Renal pelvis (tissue), 4 donors: ENCODE results near the gene NPC1L1. TPM values are rescaled to one million over a fixed set of nuclear protein-coding genes. Genes with fewer than 3 reads are reported as not detected.
A peak's percentile ranks its signal among the peaks of the same experiment; 100 is the strongest.
"Not testable (repeated sequence)": the region's sequence is repeated elsewhere in the genome, so short reads cannot be mapped to it uniquely, and the experiment has no call there.

Experiments used
- DNase-seq: peaks from one replicate; pipeline ENCODE4 v3.0.0-alpha.2; 2013
- polyA plus RNA-seq, 3 donors: library from polyadenylated mRNA; unstranded; fragments of 120-200 nt; gene quantifications; one replicate each; pipeline ENCODE4 v1.2.1, GENCODE V29; 2013; ENCODE audit not compliant: insufficient read length in 3 of 3

NPC1L1 gene
- polyA plus RNA-seq, 3 donors = 4.0 to 4.3 (median 4.2) TPM

DNA sequence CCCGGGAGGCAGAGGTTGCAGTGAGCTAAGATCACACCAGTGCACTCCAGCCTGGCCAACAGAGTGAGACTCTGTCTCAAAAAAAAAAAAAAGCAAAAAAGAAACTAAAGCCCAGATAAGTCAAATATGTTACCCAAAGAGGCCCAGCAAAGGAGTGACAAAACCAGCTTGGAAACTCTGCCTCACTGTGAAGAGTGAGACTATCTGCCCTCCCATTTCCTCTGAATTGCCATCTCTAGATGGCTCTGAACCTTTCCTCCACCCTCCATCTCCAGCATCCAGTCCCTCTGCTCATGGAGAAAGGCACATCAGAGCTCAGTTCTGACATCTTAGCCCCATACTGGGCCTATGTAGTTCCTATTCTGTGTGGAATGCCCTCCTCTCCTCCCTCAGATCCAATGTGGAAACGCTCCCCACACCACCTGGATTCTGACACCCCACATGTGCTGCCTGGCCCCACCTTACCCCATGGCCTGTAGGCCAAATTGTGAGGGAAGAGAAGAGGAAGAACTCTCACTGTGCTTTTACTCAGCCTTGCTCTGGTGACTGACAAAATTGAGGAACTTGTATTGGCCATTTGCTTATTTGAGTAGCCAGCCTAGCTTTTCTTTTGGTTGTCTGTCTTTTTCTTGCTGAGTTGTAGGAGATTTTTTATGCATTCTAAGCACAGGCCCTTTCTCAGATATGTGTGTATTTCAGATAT lies 32.7 kb downstream of the NPC1L1 start:
- no peak for DNase-seq

DNA sequence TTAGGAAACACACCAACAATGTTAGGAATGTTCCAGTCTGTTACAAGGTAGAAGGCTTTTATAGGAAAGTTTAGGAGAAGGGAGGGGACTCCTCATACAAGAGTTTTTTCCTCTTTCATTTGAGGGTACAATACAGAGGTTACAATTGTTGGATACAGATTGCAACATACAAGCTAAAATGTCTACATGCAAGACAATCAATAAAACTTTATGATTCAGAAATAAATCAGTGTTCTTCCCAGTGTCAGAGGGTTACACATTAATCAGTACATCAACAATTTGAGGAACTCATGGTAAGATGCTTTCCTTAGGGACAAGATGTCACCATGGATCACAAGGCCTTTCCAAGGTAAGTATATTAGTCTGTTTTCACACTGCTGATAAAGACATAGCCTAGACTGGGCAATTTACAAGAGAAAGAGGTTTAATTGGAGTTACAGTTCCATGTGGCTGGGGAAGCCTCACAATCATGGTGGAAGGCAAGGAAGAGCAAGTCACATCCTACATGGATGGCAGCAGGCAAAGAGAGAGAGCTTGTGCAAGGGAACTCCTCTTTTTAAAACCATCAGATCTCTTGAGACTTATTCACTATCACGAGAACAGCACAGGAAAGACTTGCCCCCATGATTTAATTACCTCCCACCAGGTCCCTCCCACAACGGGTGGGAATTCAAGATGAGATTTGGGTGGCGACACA lies 34.4 kb downstream of the NPC1L1 start:
- DNase-seq = not testable (repeated sequence)

DNA sequence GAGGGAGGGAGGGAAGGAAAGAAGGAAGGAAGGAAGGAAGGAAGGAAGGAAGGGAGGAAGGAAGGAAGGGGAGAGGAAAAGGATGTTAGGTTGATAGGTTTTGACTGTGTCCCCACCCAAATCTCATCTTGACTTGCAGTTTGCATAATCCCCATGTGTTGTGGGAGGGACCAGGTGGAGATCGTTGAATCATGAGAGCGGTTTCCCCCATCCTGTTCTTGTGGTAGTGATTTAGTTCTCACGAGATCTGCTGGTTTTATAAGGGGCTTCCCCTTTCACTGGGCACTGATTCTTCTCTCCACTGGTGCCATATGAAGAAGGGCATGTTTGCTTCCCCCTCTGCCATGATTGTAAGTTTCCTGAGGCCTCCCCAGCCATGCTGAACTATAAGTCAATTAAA lies 35.5 kb downstream of the NPC1L1 start:
- no peak for DNase-seq

DNA sequence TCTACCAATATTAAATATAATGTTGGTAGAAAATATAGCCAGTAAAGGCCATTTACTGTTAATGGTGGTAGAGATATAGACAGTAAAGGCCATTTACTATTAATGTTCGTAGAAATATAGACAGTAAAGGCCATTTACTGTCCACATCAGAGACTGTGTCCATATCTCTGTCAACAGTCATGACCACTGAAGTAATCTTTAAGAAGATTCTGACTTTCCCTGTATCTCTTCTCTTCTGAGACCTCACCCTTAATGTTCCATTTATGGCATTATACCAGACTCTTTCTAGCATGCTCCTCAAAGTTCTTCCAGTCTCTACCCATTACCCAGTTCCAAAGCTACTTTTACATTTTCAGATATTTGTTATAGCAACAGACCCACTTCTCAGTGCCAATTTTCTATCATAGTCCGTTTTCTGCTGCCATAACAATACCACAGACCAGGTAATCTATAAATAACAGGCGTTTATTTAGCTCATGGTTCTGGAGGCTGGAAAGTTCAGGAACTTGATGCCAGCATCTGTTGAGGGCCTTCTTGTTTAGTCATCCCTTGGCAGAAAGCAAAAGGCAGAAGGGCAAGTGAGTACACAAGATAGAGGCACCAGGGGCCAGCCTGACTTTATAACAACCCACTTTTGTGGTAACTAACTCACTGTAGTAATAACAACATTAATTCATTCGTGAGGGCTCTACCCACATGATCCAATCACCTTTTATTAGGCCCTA lies 42.7 kb downstream of the NPC1L1 start:
- DNase-seq = no peak

DNA sequence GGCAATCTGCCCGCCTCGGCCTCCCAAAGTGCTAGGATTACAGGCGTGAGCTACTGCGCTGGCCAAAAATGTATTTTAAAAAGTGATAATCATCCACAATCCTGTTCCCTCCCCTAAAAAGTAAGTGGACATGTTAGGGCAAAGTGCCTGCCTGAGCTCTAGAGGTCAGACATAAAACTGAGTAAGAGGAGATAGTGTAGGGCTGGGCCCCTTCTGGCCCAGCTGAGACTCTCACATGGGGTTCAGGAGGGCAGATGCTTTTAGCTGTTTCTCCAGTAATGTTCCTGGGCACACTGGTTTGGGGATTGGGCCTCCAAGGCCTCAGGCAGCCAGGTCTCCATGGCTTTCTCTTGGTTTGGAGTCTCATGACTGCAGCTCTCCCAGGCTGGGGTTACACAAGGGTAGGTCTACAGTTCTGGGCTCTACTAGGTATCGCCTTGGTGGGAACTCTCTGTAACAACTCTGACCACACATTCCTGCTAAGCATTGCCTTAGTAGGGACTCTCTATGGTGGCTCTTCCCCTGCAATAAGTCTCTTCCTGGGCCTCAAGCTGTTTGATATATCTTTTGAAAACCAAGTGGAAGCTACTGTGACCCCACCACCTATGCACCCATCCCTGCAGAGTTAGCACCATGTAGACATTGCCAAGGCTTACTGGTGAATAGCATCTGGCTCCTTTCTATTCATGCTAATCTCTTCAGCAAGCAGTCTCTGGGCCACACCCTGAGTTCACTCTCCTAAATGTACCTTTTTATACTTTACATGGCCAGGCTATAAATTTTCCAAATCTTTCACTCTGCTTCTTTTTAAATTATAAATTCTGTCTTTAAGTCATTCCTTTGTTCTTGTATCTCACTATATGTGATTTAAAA lies 43.7 kb downstream of the NPC1L1 start:
- no peak for DNase-seq

DNA sequence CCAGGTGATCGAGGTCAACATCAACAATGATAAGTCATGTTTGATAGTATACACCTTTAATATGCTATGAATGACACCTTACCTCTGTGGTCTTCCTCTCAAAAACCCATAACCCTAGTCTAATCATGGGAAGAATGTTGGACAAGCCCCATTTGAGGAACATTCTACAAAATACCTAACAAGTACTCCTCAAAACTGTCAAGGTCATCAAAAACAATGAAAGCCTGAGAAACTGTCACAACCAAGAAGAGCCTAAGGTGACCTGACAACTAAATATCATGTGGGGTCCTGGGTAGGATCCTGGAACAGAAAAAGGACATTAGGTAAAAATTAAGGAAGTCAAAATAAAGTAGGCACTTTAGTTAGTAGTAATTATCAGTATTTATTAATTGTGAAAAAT lies 44.7 kb downstream of the NPC1L1 start:
- no peak for DNase-seq

DNA sequence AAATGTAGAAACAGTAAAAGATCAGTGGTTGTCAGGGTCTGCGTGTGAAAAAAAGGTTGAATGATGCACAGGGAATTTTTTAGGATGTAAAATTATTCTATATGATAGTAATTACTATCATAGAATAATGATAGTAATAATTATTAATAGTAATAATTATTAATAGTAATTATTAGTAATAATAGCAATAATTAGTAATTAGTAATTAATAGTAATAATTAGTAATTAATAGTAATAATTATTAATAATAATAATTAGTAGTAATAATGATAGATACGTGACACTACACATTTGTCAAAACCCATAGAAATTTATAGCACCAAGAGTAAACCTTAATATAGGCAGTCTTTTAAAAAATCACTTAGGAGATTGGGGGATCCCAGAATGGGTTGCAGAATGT lies 46.2 kb downstream of the NPC1L1 start:
- DNase-seq = no peak

DNA sequence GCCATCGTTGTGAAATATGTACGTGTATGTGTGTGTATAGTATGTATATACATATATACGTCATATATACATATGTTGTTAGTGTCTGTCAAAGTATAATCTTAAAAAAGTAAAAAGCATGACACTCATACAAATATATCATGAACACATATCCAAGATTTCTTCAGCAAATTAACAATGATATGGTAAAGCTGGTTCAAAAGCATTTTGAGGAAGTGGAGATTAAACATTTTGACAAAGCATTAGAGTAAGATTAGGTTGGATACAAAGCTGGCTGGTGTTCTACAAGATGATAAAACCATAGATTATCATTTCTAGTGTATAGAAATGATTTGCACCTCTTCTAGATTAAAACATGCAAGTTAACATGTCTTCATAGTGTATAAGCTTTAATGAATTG lies 49.9 kb downstream of the NPC1L1 start:
- no peak for DNase-seq

DNA sequence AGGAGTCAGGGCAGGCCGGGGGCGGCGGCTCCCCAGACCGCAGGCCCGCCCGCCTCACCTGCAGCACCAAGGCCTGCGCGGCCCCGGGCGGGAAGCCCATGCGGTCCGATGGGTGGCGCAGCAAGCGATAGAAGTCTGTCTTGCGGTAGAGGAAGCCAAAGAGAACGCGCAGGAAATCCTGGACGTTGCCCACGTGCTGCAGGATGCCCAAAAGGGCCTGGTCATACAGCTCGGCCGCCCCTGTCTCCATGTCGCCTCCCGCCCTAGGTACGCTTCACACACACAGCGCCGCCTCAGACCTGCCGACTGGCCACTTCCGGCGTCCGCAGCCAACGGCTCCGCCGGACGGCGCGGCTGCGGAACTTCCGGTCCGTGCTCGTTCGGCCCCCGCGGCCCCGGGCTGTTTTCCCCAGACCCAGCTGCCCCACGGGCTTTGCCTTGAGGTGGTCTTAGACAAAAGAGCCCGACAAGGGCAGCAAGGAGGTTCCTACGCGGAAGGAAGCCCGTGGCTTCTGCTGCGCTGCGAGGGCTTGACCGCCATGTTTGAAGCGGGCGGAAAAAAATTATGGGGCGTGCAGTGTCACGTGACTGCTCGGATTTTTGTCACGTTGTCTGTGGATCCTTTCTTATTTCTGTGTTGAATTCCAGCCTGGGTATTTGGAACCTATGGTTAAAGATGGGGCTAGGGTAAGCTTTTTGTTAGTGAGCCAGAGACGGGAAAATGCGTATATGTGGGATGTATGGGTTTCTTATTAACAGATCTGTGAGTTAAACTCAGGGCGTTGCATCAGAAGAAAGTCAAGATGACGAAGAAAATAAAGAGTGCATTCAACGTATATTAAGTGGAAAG lies 50.6 kb downstream of the NPC1L1 start, which contains the start of gene NUDCD3:
Gene NUDCD3 (minus strand): TSS at position 308 of the 850 bp plus-strand sequence. CDS start 58 bp downstream, at position 250.
- DNase-seq = peak; percentile 89

DNA sequence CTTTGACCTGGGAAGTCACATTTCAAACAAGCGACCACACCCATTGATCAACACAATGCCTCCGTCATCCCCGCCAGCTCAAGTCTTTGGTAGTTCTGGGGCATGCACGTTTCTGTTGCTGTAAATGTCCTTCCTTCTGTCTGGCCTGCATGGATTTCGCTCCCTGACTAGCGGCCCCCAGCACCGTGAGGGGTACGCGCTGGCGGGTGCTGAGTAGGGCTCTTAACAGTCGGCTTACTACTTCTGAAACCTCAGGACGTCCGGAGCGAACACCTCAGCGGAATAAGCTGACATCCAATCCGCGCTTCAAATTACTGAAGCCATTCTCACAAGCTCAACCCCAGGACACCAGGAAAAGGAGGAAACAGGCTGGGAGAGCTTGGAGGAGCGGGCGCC lies 51.2 kb downstream of the NPC1L1 start:
- DNase-seq = peak; percentile 4

DNA sequence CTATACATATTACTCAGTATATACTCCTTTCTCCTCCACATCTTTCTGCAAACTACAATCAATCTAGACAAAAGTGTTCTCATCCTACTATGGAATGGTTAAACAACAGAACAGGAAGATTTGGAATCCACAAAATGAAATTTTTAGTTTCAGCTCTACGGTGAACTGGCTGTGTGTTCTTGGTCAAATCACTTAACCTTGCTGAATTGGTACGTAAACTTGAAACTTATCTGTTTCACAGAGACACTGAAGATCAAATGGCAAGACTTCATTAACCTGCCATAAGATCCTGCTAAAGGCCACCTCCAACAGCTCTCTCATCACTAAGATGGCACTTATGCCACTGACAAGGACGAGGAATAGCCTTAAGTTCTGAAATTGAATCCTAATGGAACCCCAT lies 52.2 kb downstream of the NPC1L1 start:
- DNase-seq = no peak

DNA sequence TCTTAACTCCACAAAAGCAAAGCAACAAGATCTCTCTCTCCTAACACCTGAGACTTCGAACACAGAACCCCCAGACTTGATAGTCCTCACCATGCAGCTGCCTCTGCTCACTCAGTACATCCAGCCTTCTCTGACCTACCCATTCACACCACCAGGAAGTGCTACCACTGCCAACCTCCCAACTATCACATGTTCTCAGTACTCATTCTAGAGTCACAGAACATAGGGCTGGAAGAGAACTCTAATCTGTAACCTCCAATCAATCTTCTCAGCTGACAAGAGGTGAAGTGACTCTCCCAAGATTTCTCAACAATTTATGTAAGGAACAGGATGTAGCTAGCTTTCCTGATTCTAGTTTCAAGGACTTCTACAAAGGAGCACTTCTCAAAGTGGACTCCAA lies 54.4 kb downstream of the NPC1L1 start:
- no peak for DNase-seq

DNA sequence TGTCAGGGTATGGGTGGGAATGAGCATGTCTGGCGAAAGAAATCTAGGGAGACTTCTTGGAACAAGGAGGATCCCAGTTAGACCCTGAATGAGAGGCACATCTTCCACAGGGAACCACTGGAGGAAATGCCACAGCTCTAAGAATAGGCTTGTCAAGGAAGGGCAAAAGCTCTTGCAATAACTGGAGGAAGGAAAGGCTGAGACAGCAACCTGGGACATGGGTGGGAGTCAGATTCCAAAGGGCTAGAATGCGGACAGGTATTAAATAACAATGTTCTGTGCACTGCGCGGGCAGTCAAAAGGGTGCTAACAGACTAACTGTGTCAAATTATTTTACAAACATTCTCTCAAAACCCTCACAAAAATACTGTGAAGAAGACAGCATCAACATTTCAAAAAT lies 55.1 kb downstream of the NPC1L1 start:
- no peak for DNase-seq

DNA sequence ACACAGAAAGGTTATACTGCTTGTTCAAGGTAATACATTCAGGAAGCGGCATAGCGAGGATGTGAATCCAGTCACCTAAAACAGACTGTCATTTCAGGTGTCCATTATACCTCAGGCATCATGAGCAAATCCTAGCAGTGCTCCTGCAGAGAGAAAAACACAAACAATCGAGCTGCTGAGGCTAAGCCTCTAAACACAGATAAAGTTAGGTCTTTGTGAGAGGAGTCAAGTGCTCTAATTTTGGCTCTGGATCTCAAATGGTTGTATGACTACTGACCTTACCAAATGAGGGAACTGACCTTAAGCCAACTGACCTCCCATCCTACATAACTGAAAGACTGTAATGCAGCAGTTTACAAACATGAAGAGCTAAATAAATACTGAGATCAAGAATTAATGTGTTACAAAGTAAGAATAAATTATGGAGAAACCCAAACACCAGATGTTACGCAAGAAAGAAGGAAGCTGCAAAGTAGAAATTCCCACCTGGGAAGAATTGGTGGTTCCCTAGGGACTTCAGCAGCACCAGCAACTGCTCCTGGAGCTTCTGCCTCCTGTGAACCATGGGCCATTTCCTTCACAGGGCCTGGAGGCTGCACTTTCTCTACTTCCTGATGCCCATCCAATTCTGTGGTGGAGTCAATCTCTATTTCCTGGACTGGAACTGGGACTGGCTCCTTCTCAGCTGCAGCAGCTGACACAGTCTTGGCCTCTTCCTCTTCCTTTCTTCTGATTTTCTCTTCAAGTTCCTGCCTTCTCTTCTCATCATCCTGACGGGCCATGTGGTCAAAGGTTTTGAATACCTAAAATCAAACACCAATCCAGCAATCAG lies 56.4 kb downstream of the NPC1L1 start:
- DNase-seq = no peak

DNA sequence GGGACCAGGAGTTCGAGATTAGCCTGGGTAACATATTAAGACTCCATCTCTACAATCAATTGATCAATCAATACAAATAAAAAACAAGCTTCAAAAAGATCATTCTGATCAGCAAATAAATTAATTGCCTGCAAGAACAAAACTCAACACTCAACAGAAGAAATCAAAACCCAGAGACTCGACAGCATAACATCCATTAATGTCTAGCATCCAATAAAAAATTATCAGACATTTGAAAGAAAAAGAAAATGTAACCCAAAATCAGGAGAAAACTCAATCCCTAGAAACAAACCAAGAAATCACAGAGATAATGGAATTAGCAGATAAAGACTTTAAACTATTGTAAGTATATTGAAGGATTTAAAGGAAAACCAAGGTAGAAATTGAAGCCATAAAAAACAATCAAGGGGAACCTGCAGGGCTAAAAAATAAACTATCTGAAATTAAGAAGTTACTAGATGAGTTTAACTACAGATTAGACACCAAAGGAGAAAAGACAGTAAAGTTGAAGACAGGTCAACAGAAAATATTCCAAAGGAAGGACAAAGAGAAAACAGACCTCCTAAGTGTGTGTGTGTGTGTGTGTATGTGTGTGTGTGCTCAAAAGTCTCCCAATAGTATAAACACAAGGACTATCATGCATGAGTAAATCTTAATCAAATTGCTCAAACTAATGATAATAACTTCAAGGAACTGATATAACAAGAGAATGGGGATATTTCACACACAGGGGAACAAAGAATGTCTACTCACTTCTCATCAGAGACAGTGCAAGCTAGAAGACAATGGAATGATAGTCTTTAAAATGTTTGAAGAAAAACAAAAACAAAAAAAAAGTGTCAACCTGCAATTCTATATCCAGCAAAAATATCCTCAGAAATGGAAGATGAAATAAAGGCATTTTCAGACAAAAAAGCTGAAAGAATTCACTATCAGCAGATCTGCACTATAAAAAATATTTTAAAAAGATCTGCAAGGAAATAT lies 58.3 kb downstream of the NPC1L1 start:
- no peak for DNase-seq

DNA sequence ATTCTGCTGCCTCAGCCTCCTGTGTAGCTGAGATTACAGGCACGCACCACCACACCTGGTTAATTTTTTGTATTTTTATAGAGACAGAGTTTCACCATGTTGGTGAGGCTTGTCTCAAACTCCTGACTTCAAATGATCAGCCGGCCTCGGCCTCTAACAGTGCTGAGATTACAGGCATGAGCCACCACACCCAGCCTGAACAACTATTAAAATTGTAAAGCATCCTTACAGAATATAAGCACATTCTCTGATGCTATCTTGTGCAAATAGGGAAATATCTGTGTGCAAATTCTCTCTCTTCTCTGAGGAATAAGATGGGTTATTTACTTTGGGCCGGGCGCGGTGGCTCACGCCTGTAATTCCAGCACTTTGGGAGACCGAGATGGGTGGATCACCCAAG lies 63.2 kb downstream of the NPC1L1 start:
- no peak for DNase-seq

DNA sequence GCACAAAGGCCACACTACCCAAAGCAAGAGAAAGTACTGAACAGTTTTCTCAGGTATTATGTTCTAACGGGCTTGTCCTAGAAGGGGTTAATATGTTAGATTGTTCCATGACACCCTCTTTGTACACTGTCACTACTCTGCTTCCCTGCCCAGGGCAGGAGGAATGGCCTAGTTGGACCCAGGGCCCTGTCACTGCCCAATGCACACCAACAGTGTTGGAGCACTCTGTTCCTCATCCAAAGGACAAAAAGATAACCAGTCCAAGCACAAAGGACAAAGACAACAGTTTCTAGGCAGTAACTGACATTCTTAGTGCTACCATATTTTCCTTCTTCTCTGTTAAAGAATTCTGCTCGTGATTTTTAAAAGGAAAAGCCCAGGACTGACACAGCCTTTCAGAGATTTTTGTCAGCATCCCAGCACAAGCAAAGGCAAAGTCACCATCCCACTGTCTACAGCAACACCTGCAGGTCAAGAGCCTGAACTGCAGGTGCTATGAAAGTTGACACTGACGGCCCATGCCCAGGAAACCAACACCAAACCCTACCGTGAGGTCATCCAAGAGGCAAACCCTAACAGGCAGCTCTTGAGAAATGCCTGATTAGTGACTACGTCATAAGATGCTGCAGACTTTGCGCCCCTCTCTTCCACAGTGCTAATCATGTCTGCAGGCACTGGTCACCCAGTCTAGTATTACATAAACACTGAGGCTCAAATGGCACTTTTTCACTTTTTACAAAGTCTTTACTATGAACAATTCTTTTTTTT lies 63.9 kb downstream of the NPC1L1 start:
- DNase-seq = peak; percentile 63

DNA sequence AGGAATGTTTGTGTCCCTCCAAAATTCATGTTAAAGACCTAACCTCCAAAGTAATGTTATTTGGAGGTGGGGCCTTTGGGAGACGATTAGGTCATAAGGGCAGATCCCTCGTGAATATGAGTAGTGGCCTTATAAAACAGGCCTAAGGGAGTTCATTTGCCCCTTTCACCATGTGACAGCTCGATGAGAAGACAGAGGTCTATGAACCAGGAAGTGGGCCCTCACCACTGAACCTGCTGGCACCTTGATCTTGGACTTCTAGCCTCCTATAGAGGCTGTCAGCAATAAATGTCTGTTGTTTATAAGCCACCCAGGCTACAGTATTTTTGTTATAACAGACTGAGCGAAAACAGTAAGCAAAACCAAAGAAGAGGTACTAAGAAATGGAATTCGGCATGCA lies 64.8 kb downstream of the NPC1L1 start:
- no peak for DNase-seq
